SK-N-SH treated with all-trans-retinoic acid at 6 μM for 48 hours (cell line): ENCODE data around the gene UBL4B.

Source experiments
- BACH2 ChIP-seq: fragments of 250-450 bp; sonication (Bioruptor Pico); IDR thresholded peaks from 2 replicates; pipeline ENCODE4 v1.9.0; 2021; ENCODE audit warnings: mild to moderate bottlenecking, borderline replicate concordance
- CREB5 ChIP-seq: fragments of 250-450 bp; sonication (Bioruptor Pico); IDR thresholded peaks from 2 replicates; pipeline ENCODE4 v1.5.1; 2020; ENCODE audit warnings: low read depth, mild to moderate bottlenecking, moderate library complexity
- CSDC2 ChIP-seq: fragments of 250-450 bp; sonication (Bioruptor Pico); IDR thresholded peaks from 2 replicates; pipeline ENCODE4 v1.5.0; 2020; ENCODE audit warnings: mild to moderate bottlenecking, moderate library complexity
- CSRNP3 ChIP-seq: fragments of 250-450 bp; sonication (Bioruptor Pico); IDR thresholded peaks from 2 replicates; pipeline ENCODE4 v1.5.1; 2021; ENCODE audit warnings: mild to moderate bottlenecking, moderate library complexity
- ESRRG ChIP-seq: fragments of 250-450 bp; sonication (Bioruptor Pico); IDR thresholded peaks from 2 replicates; pipeline ENCODE4 v1.6.1; 2021; ENCODE audit warnings: mild to moderate bottlenecking
- GLIS3 ChIP-seq: fragments of 250-450 bp; sonication (Bioruptor Pico); IDR thresholded peaks from 2 replicates; pipeline ENCODE4 v1.5.0; 2020; ENCODE audit warnings: mild to moderate bottlenecking, moderate library complexity
- OSR1 ChIP-seq: fragments of 250-450 bp; sonication (Bioruptor Pico); IDR thresholded peaks from 2 replicates; pipeline ENCODE4 v1.8.0; 2022; ENCODE audit warnings: moderate library complexity, mild to moderate bottlenecking, inconsistent platforms
- PATZ1 ChIP-seq: fragments of 250-450 bp; sonication (Bioruptor Pico); IDR thresholded peaks from 2 replicates; pipeline ENCODE4 v1.8.0; 2020; ENCODE audit warnings: mild to moderate bottlenecking, moderate library complexity, borderline replicate concordance
- PPARA ChIP-seq: fragments of 250-450 bp; sonication (Bioruptor Pico); IDR thresholded peaks from 2 replicates; pipeline ENCODE4 v1.5.0; 2020; ENCODE audit warnings: mild to moderate bottlenecking, borderline replicate concordance
- SNAI2 ChIP-seq: fragments of 250-450 bp; sonication (Bioruptor Pico); IDR thresholded peaks from 2 replicates; pipeline ENCODE4 v1.5.0; 2020; ENCODE audit warnings: mild to moderate bottlenecking, moderate library complexity
- TCF4 ChIP-seq: fragments of 250-450 bp; sonication (Bioruptor Pico); IDR thresholded peaks from 2 replicates; pipeline ENCODE4 v1.8.0; 2021; ENCODE audit warnings: mild to moderate bottlenecking, moderate library complexity, borderline replicate concordance
- ZC3H10 ChIP-seq: fragments of 250-450 bp; sonication (Bioruptor Pico); IDR thresholded peaks from 2 replicates; pipeline ENCODE4 v1.5.1; 2021; ENCODE audit warnings: mild to moderate bottlenecking, moderate library complexity
- ZFP3 ChIP-seq: fragments of 250-450 bp; sonication (Bioruptor Pico); IDR thresholded peaks from 2 replicates; pipeline ENCODE4 v1.5.0; 2020; ENCODE audit warnings: mild to moderate bottlenecking, moderate library complexity
- ZNF8 ChIP-seq: fragments of 450-650 bp; formaldehyde crosslinking; IDR thresholded peaks from 2 replicates; pipeline ENCODE4 v1.5.0; 2020; ENCODE audit warnings: mild to moderate bottlenecking, moderate library complexity

GRCh38 chr1:110120960-110121561 is 8.8 kb downstream of the UBL4B start:
- TF ChIP-seq PPARA (CRISPR knock-in tag) (no peak), ESRRG (no peak), CSRNP3 (CRISPR knock-in tag) (no peak), CSDC2 (CRISPR knock-in tag) (no peak), TCF4 (CRISPR knock-in tag) (no peak), PATZ1 (CRISPR knock-in tag) (no peak), CREB5 (CRISPR knock-in tag) (no peak), GLIS3 (CRISPR knock-in tag) (no peak), ZC3H10 (CRISPR knock-in tag) (no peak), OSR1 (CRISPR knock-in tag) (no peak), BACH2 (CRISPR knock-in tag) (no peak), ZFP3 (no peak), ZNF8 (CRISPR knock-in tag) (no peak), SNAI2 (CRISPR knock-in tag) (no peak)
